ENCODE measurements around the gene MAGOH. TPM values are rescaled to one million over a fixed set of nuclear protein-coding genes. Genes with fewer than 3 reads are reported as not detected.

The MAGOH gene
- polyA plus RNA-seq, 1 donor from 2014 or later: 53.3 TPM

- Histone ChIP-seq H3K27me3 (ENCODE audit: insufficient read depth, low read depth, low read length) (no peaks in the 10 kb centered on the region), H3K9ac (ENCODE audit: low read length) (no peak overlapping the region), H3K79me2 (replicated peaks; ENCODE audit: insufficient read depth, low read length) (no peaks in the 10 kb centered on the region), H2AFZ (ENCODE audit: low read depth, low read length) (no peak overlapping the region), H3K9me2 (ENCODE audit: insufficient read depth, low read length) (no peaks in the 10 kb centered on the region), H3K4me3 (ENCODE audit: low read length) (no peak overlapping the region), H4K20me1 (ENCODE audit: insufficient read depth) (no peaks in the 10 kb centered on the region), H3K27ac (ENCODE audit: low read length) (no peak overlapping the region), H3K9me3 (ENCODE audit: low read length) (no peaks in the 10 kb centered on the region), H3K4me2 (ENCODE audit: low read length) (no peak overlapping the region), H3F3A (ENCODE audit: insufficient read depth, low read length, poor library complexity, severe bottlenecking) (no peaks in the 10 kb centered on the region), H3K36me3 (ENCODE audit: insufficient read depth, low read length) (peaks cover 7% of the 10 kb centered on the region)
- TF ChIP-seq RAD21 (conservative IDR thresholded peaks at IDR 0.05) (no peak), EZH2 (IDR thresholded peaks at IDR 0.05; ENCODE audit: borderline replicate concordance, insufficient read depth, low read length, poor library complexity, severe bottlenecking) (no peak), CTCF (IDR thresholded peaks at IDR 0.05; ENCODE audit: poor library complexity, severe bottlenecking) (no peak), MXI1 (conservative IDR thresholded peaks at IDR 0.05; ENCODE audit: poor library complexity, severe bottlenecking) (no peak), TAF1 (IDR thresholded peaks at IDR 0.05; ENCODE audit: low read depth) (no peak), POLR2AphosphoS5 (IDR thresholded peaks at IDR 0.05) (no peak), REST (IDR thresholded peaks at IDR 0.05; ENCODE audit: borderline replicate concordance) (no peak), SMC3 (conservative IDR thresholded peaks at IDR 0.05; ENCODE audit: poor library complexity) (no peak), EP300 (conservative IDR thresholded peaks at IDR 0.05; ENCODE audit: poor library complexity, severe bottlenecking) (no peak)
Measured at GRCh38 chr1:53264048-53264447, 25.7 kb upstream of the MAGOH start.

GRCh38 chr1:53262000-53262399 is 23.7 kb upstream of the MAGOH start:
- Histone ChIP-seq H3K27ac (ENCODE audit: low read length) (no peak overlapping the region), H3F3A (ENCODE audit: insufficient read depth, low read length, poor library complexity, severe bottlenecking) (no peaks in the 10 kb centered on the region), H3K4me3 (ENCODE audit: low read length) (no peak overlapping the region), H2AFZ (ENCODE audit: low read depth, low read length) (no peak overlapping the region), H3K4me2 (ENCODE audit: low read length) (no peak overlapping the region), H3K79me2 (replicated peaks; ENCODE audit: insufficient read depth, low read length) (no peaks in the 10 kb centered on the region), H3K9me3 (ENCODE audit: low read length) (no peaks in the 10 kb centered on the region), H4K20me1 (ENCODE audit: insufficient read depth) (no peaks in the 10 kb centered on the region), H3K27me3 (ENCODE audit: insufficient read depth, low read depth, low read length) (no peaks in the 10 kb centered on the region), H3K9ac (ENCODE audit: low read length) (no peak overlapping the region), H3K36me3 (ENCODE audit: insufficient read depth, low read length) (peaks cover 7% of the 10 kb centered on the region), H3K9me2 (ENCODE audit: insufficient read depth, low read length) (no peaks in the 10 kb centered on the region)
- no peak for TF ChIP-seq MXI1 (conservative IDR thresholded peaks at IDR 0.05; ENCODE audit: poor library complexity, severe bottlenecking)
- no peak for TF ChIP-seq EP300 (conservative IDR thresholded peaks at IDR 0.05; ENCODE audit: poor library complexity, severe bottlenecking)
